MM.1S (cell line): ENCODE data around the gene USP40.

Experiments used
- DNase-seq: peaks from one replicate; pipeline ENCODE4 v3.0.0-alpha.2; 2015
- H2AFZ ChIP-seq: fragments of 300-600 bp; sonication (generic); 2 replicates; pipeline ENCODE4 v1.6.0; 2016; ENCODE audit warnings: antibody characterized with exemption, low read length
- H3F3A ChIP-seq: fragments of 300-600 bp; sonication (generic); 2 replicates; pipeline ENCODE4 v1.6.1; 2016; ENCODE audit warnings: mild to moderate bottlenecking, antibody characterized with exemption, low read length, moderate library complexity, mixed read lengths; ENCODE audit not compliant: insufficient read depth
- H3K27ac ChIP-seq: fragments of 300-600 bp; sonication (generic); 2 replicates; pipeline ENCODE4 v1.5.1; 2016; ENCODE audit warnings: mild to moderate bottlenecking, low read length
- H3K27me3 ChIP-seq: fragments of 300-600 bp; sonication (generic); replicated peaks from 2 replicates; pipeline ENCODE4 v1.6.0; 2016; ENCODE audit warnings: low read length; ENCODE audit not compliant: insufficient read depth
- H3K36me3 ChIP-seq: fragments of 300-600 bp; sonication (generic); replicated peaks from 2 replicates; pipeline ENCODE4 v1.6.1; 2016; ENCODE audit warnings: mild to moderate bottlenecking, low read length, mixed read lengths; ENCODE audit not compliant: insufficient read depth
- H3K4me1 ChIP-seq: fragments of 300-600 bp; sonication (generic); 2 replicates; pipeline ENCODE4 v1.6.1; 2016; ENCODE audit warnings: low read length, mixed read lengths
- H3K4me2 ChIP-seq: fragments of 300-600 bp; sonication (generic); 2 replicates; pipeline ENCODE4 v1.6.0; 2016; ENCODE audit warnings: low read depth, low read length
- H3K4me3 ChIP-seq: fragments of 300-600 bp; sonication (generic); 2 replicates; pipeline ENCODE4 v1.5.1; 2016; ENCODE audit warnings: low read length, mixed read lengths
- H3K79me2 ChIP-seq: fragments of 300-600 bp; sonication (generic); 2 replicates; pipeline ENCODE4 v1.6.1; 2016; ENCODE audit warnings: mixed run types, low read length, mixed read lengths
- H3K9ac ChIP-seq: fragments of 300-600 bp; sonication (generic); 2 replicates; pipeline ENCODE4 v1.6.1; 2016; ENCODE audit warnings: low read length, mixed read lengths
- H3K9me2 ChIP-seq: fragments of 300-600 bp; sonication (generic); replicated peaks from 2 replicates; pipeline ENCODE4 v1.6.1; 2016; ENCODE audit warnings: mild to moderate bottlenecking, low read length, mixed read lengths; ENCODE audit not compliant: insufficient read depth
- H3K9me3 ChIP-seq: fragments of 300-600 bp; sonication (generic); replicated peaks from 2 replicates; pipeline ENCODE4 v1.6.1; 2016; ENCODE audit warnings: mild to moderate bottlenecking, low read length, mixed read lengths; ENCODE audit not compliant: insufficient read depth
- H4K20me1 ChIP-seq: fragments of 300-600 bp; sonication (generic); 2 replicates; pipeline ENCODE4 v1.6.1; 2016; ENCODE audit warnings: mild to moderate bottlenecking, low read length, moderate library complexity, mixed read lengths; ENCODE audit not compliant: insufficient read depth
- CTCF ChIP-seq: fragments of 300-600 bp; sonication (generic); IDR thresholded peaks from 2 replicates; pipeline ENCODE4 v1.5.1; 2016; ENCODE audit warnings: antibody characterized with exemption, low read length, mixed read lengths
- EZH2 ChIP-seq: fragments of 300-600 bp; sonication (generic); optimal IDR thresholded peaks from 2 replicates; pipeline ENCODE3; 2017; ENCODE audit warnings: low read depth, mild to moderate bottlenecking, antibody characterized with exemption, low read length, mixed read lengths
- EZH2phosphoT487 ChIP-seq: fragments of 300-600 bp; sonication (generic); IDR thresholded peaks from 2 replicates; pipeline ENCODE4 v1.6.1; 2018; ENCODE audit warnings: antibody characterized with exemption, low read length

USP40 gene

GRCh38 chr2:233437439-233437955, 129.1 kb downstream of the USP40 start:
- H3K9ac ChIP-seq: no peak overlapping the region
- no peaks in the 10 kb centered on the region for H3K9me2 ChIP-seq
- no peak overlapping the region for H2AFZ ChIP-seq
- no peaks in the 10 kb centered on the region; the same call in 1 of the 2 replicates for H3K79me2 ChIP-seq
- no peak overlapping the region for H3K4me2 ChIP-seq
- no peak overlapping the region for H3K27ac ChIP-seq
- TF ChIP-seq CTCF: no peak
- no peak for TF ChIP-seq EZH2
- no peak for TF ChIP-seq EZH2phosphoT487
- no peaks in the 10 kb centered on the region for H4K20me1 ChIP-seq
- no peak overlapping the region for H3K4me3 ChIP-seq
- H3K27me3 ChIP-seq: no peaks in the 10 kb centered on the region
- no peak for DNase-seq
- H3K9me3 ChIP-seq: no peaks in the 10 kb centered on the region
- no peaks in the 10 kb centered on the region for H3K4me1 ChIP-seq
- no peaks in the 10 kb centered on the region for H3K36me3 ChIP-seq
- no peaks in the 10 kb centered on the region for H3F3A ChIP-seq

GRCh38 chr2:233436691-233437438, 129.7 kb downstream of the USP40 start:
- no peaks in the 10 kb centered on the region for H3K27me3 ChIP-seq
- no peaks in the 10 kb centered on the region for H3K36me3 ChIP-seq
- no peak overlapping the region for H3K4me3 ChIP-seq
- TF ChIP-seq CTCF (no peak), EZH2phosphoT487 (no peak), EZH2 (no peak)
- no peaks in the 10 kb centered on the region for H4K20me1 ChIP-seq
- H2AFZ ChIP-seq: no peak overlapping the region
- H3K27ac ChIP-seq: no peak overlapping the region
- no peaks in the 10 kb centered on the region for H3K9me2 ChIP-seq
- no peak for DNase-seq
- peaks cover under 1% of the 10 kb centered on the region; the same call in 1 of the 2 replicates for H3K79me2 ChIP-seq
- no peaks in the 10 kb centered on the region for H3F3A ChIP-seq
- H3K9me3 ChIP-seq: no peaks in the 10 kb centered on the region
- no peak overlapping the region for H3K9ac ChIP-seq
- H3K4me1 ChIP-seq: no peaks in the 10 kb centered on the region
- H3K4me2 ChIP-seq: no peak overlapping the region

GRCh38 chr2:233436191-233436581, 130.4 kb downstream of the USP40 start:
- H3K36me3 ChIP-seq: no peaks in the 10 kb centered on the region
- no peak overlapping the region for H3K9ac ChIP-seq
- no peaks in the 10 kb centered on the region for H3F3A ChIP-seq
- H3K27me3 ChIP-seq: no peaks in the 10 kb centered on the region
- no peak overlapping the region for H3K4me2 ChIP-seq
- TF ChIP-seq EZH2: no peak
- no peak for TF ChIP-seq EZH2phosphoT487
- TF ChIP-seq CTCF: no peak
- no peak overlapping the region for H3K4me3 ChIP-seq
- H3K27ac ChIP-seq: no peak overlapping the region
- no peak for DNase-seq
- H3K4me1 ChIP-seq: no peaks in the 10 kb centered on the region
- H3K9me3 ChIP-seq: no peaks in the 10 kb centered on the region
- H4K20me1 ChIP-seq: no peaks in the 10 kb centered on the region
- H2AFZ ChIP-seq: no peak overlapping the region
- no peaks in the 10 kb centered on the region for H3K9me2 ChIP-seq
- peaks cover 3% of the 10 kb centered on the region; the same call in 1 of the 2 replicates for H3K79me2 ChIP-seq
